Heart right ventricle (tissue), 16 donors: ENCODE measurements around the gene ARPP21. TPM values are rescaled to one million over a fixed set of nuclear protein-coding genes. Genes with fewer than 3 reads are reported as not detected.

ENCODE experiments used
- ATAC-seq, 8 donors: fragments of 200-7000 bp; cut with Tn5 transposase; one replicate each; pipeline ENCODE4 v1.9.1; 2020; ENCODE audit warnings: mild to moderate bottlenecking in 8 of 8, moderate library complexity in 8 of 8, moderate number of reproducible peaks in 1 of 8
- DNase-seq, 2 donors: peaks; one replicate each; pipeline ENCODE4 v3.0.0-alpha.2; 2020
- H3K27ac ChIP-seq, 10 donors: fragments of 200-600 bp; sonication (generic) in 2 of 10; one replicate each; pipeline versions ENCODE4 v1.5.0 to v1.8.0; 2020 to 2022; ENCODE audit warnings: mild to moderate bottlenecking in 3 of 10
- H3K27me3 ChIP-seq, 7 donors: fragments of 200-600 bp; one replicate each; pipeline ENCODE4 v1.8.0; 2021 to 2022; ENCODE audit warnings: mild to moderate bottlenecking in 2 of 7
- H3K36me3 ChIP-seq, 9 donors: fragments of 200-600 bp; sonication (generic) in 1 of 9; one replicate each; pipeline versions ENCODE4 v1.5.0 to v1.8.0; 2020 to 2022; ENCODE audit warnings: mild to moderate bottlenecking in 2 of 9
- H3K4me1 ChIP-seq, 9 donors: fragments of 200-600 bp; sonication (generic) in 1 of 9; one replicate each; pipeline versions ENCODE4 v1.5.0 to v1.8.0; 2020 to 2022; ENCODE audit warnings: mild to moderate bottlenecking in 4 of 9
- H3K4me3 ChIP-seq, 10 donors: fragments of 200-600 bp; sonication (generic) in 2 of 10; one replicate each; pipeline versions ENCODE4 v1.5.0 to v1.8.0; 2020 to 2022; ENCODE audit warnings: mild to moderate bottlenecking in 7 of 10, moderate library complexity in 2 of 10
- H3K9me3 ChIP-seq, 11 donors: fragments of 200-600 bp in 10 of 11; sonication (generic) in 2 of 11; one replicate each; pipeline versions ENCODE4 v1.5.0 to v1.8.0; 2013 to 2022; ENCODE audit warnings: mild to moderate bottlenecking in 2 of 11, control low read depth in 1 of 11, moderate library complexity in 1 of 11
- WGBS, 2 donors: extraction: QIAGEN DNeasy Blood & Tissue Kit; methylation state at CpG; one replicate each; pipeline ENCODE4 v1.1.7; 2013; ENCODE audit warnings: inconsistent platforms in 1 of 2; 5-methylcytosine and 5-hydroxymethylcytosine counted together
- intact Hi-C, 10 donors: fragments of 100-400 bp; cut with DNase I; formaldehyde crosslinking; loops; one replicate each; pipeline versions ENCODE4 v1.11.1 to v1.14.2; 2022
- polyA plus RNA-seq, 2 donors: library from polyadenylated mRNA; stranded (reverse); fragments of 200-250 nt; gene quantifications; one replicate each; pipeline ENCODE4 v1.2.3, GENCODE V29; 2013
- total RNA-seq, 10 donors: library from RNA; stranded (reverse); fragmentation: NEBNext Ultra II Directional in 3 of 10; extraction: Animal tissue kit (Norgen Biotek cat#: 25700) in 3 of 10; gene quantifications; one replicate each; pipeline versions ENCODE4 v1.2.1 to v1.2.4, GENCODE V29; 2021 to 2023
- TF ChIP-seq, protein P1 (sequence below), 9 donors: fragments of 200-600 bp; sonication (generic) in 2 of 9; IDR thresholded peaks; one replicate each; pipeline versions ENCODE4 v1.5.0 to v1.8.0; 2021 to 2022; ENCODE audit warnings: antibody characterized with exemption in 9 of 9, mild to moderate bottlenecking in 5 of 9, moderate library complexity in 1 of 9
- donor health status: Arrhythmogenic right ventricular cardiomyopathy.
- donor health status: ischemic (EF 13 %, LVEDD 7.1; RV severe dilation, severe dysfunction).
- donor health status: healthy with polysubstance abuse.
- donor health status: DM: no; HTN: yes; CAD: no.
- donor health status: DM: no; HTN: no; CAD: no.
- donor health status: ischemic (EF 25% LVEDD 6.9; RV normal size, moderate dysfunction).
- donor health status: ischemic (EF 25% LVEDD 5.7; RV mildly dilated, moderate dysfunction).
- donor health status: healthy.
- donor health status: DM: yes; HTN: yes; CAD: no.
- donor health status: Ischemic cardiomyopathy.
- donor health status: ischemic (EF 35%, LVEDD 5.7; RV mildly dilated, moderate dysfunction).
- donor health status: nonischemic (EF 11% LVEDD 7.7; RV severe dilation, severe dysfunction).
- donor health status: DM: yes; HTN: yes; CAD: no.
- donor health status: PGD.
- donor health status: ischemic (EF 29% LVEDD 5.4; RV normal size, mild dysfunction).
- donor health status: nonischemic (EF 23%, LVEDD 6.1; RV moderate dilation, normal function).

The ARPP21 gene
- total and polyA plus RNA-seq, 12 donors = 0.06 TPM; not detected in 11

DNA sequence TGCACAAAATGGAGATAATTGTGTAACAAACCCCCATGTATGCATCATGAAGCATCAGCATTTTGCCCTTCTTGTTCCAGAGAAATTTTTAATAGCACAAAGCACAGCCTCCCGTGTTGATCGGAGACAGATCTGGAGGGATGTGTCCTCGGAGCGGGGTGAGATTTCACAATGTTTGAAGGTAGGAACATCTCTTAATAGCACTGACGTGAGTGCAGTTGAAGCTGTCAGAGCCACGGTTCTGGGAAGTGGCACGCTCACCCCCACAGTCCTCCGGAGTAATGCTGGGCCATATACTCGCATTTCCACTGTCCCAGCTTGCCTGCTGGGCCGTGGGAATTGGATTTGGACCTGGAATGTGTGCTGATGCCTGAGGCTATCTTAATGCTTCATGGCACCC is 24.1 kb downstream of the ARPP21 start:
- no peak overlapping the region for H3K4me3 ChIP-seq
- TF ChIP-seq, protein P1, sequence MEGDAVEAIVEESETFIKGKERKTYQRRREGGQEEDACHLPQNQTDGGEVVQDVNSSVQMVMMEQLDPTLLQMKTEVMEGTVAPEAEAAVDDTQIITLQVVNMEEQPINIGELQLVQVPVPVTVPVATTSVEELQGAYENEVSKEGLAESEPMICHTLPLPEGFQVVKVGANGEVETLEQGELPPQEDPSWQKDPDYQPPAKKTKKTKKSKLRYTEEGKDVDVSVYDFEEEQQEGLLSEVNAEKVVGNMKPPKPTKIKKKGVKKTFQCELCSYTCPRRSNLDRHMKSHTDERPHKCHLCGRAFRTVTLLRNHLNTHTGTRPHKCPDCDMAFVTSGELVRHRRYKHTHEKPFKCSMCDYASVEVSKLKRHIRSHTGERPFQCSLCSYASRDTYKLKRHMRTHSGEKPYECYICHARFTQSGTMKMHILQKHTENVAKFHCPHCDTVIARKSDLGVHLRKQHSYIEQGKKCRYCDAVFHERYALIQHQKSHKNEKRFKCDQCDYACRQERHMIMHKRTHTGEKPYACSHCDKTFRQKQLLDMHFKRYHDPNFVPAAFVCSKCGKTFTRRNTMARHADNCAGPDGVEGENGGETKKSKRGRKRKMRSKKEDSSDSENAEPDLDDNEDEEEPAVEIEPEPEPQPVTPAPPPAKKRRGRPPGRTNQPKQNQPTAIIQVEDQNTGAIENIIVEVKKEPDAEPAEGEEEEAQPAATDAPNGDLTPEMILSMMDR (IDR thresholded peaks at IDR 0.05) = no peak
- 51 to 59% methylated on average over 10 of the region's 10 CpGs for WGBS, 2 donors
- H3K9me3 ChIP-seq = no peaks in the 10 kb centered on the region
- H3K27me3 ChIP-seq = no peaks in the 10 kb centered on the region
- H3K36me3 ChIP-seq = no peaks in the 10 kb centered on the region
- peak; percentile 9 to 29 for DNase-seq
- intact Hi-C loops = no loop called here
- H3K27ac ChIP-seq = peak overlapping the region in 1 of 10 donors; percentile 58
- peaks cover 0 to 23% (median 9%) of the 10 kb centered on the region in 9 donors for H3K4me1 ChIP-seq
- ATAC-seq = peak in 7 of 8 donors; percentile 28 to 94 (median 76)

DNA sequence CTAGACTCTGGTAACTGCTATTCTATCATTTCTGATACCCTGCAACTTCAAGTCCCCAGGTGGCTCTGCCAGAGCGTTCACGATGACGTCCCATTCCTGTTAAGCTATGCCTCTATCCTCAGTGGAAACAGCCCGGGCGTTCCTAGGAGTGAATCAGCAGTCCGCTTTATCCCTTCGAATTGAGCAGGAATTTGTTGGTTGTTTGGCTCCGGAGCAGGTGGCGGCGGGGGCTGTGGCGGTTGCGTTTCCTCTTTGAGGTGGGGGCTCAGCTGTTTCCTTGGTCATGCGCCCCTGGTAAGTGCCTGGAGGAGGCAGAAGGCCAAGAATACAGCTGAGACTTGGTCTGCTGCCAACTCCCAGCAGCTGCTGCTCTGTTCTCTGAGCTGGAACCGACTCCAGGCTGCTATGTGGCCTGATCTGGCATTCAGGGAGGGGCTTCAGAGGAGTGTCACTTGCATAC is 25.2 kb downstream of the ARPP21 start:
- Histone ChIP-seq H3K27me3 (no peaks in the 10 kb centered on the region), H3K4me1 (peaks cover 0 to 23% (median 9%) of the 10 kb centered on the region in 9 donors), H3K27ac (peak overlapping the region in 5 of 10 donors; percentile 3 to 58 (median 22)), H3K9me3 (no peaks in the 10 kb centered on the region), H3K4me3 (peak overlapping the region in 6 of 10 donors; percentile 20 to 35 (median 28)), H3K36me3 (no peaks in the 10 kb centered on the region)
- WGBS, 2 donors = 1 to 3% methylated on average over 14 of the region's 14 CpGs
- TF ChIP-seq, protein P1 (IDR thresholded peaks at IDR 0.05) = no peak
- ATAC-seq (peak; percentile 85 to 97 (median 92)), DNase-seq (peak; percentile 53 to 60)
- intact Hi-C loops = no loop called here

DNA sequence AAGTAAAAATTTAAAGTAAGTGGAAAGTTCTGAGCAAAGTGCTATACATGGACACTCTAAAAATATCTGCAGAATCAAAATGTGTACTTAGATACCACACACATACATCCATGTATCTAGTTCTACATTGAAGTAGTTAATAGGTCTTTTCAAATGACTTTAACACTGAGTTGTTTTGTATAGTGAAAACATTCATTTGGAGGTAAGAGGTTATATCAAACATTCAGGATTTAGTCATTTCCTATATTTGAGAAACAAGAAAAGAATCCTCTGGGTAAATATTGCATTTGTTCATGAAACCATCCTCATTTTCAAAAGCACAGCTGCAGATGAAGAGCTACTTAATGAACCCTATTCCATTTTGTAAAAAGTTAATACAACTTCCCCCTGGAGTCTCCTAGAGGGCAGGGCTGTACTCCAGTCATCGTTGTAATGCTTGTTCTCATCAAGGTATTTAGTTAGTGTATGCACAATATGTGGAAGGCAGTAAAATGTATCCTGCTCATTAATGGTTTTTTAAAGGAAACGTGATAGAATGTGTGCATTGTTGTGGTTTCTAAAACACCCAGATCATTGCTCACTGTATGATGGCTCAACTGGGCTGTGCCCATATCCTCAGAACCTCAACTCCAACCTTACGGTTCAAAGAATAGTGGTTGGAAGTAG is 26.2 kb downstream of the ARPP21 start:
- 68 to 72% methylated on average over 3 of the region's 3 CpGs for WGBS, 2 donors
- H3K27ac ChIP-seq = no peak overlapping the region
- H3K9me3 ChIP-seq = no peaks in the 10 kb centered on the region
- H3K4me3 ChIP-seq = no peak overlapping the region
- ATAC-seq (no peak), DNase-seq (no peak)
- H3K27me3 ChIP-seq = no peaks in the 10 kb centered on the region
- H3K36me3 ChIP-seq = no peaks in the 10 kb centered on the region
- TF ChIP-seq, protein P1 (IDR thresholded peaks at IDR 0.05) = no peak
- peaks cover 0 to 23% (median 9%) of the 10 kb centered on the region in 9 donors for H3K4me1 ChIP-seq
- intact Hi-C loops = loop anchor here in 1 of 10 donors (5.0 kb wide), 1 partner anchor 242 kb away; no protein-coding TSS in a partner anchor

DNA sequence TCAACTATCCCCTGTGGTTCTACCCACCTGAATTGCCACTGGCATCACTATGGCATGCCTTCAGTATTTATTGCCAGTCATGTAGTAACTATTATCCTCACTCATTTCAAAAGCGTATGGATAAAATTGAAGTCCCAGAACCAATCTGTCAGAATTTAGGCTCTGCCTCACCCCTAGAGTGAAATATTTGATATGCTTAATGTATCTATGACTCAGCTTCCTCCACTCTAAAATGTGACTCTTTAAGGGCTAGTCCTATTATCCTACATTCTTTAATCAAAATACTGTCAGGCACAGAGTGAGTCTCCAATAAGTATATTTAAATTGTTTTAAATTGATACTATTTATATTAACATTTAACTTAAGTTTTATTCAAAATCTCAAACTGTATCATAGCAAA is 27.6 kb downstream of the ARPP21 start:
- H3K27ac ChIP-seq = no peak overlapping the region
- no peak overlapping the region for H3K4me3 ChIP-seq
- 88 to 100% methylated on average over 1 of the region's 1 CpG for WGBS, 2 donors

More for the DNA sequence above, 27.6 kb downstream of the ARPP21 start:
- TF ChIP-seq, protein P1 (IDR thresholded peaks at IDR 0.05) = no peak
- Histone ChIP-seq H3K27me3 (no peaks in the 10 kb centered on the region), H3K4me1 (peaks cover 0 to 23% (median 9%) of the 10 kb centered on the region in 9 donors), H3K36me3 (no peaks in the 10 kb centered on the region), H3K9me3 (no peaks in the 10 kb centered on the region)
- ATAC-seq (no peak), DNase-seq (no peak)
- intact Hi-C loops = loop anchor here in 1 of 10 donors (5.0 kb wide), 1 partner anchor 240 kb away; no protein-coding TSS in a partner anchor
